Dedifferentiated amniotic fluid mesenchymal stem cell (primary cell): Measurements from ENCODE around the gene BCAN.
A peak's percentile ranks its signal among the peaks of the same experiment; 100 is the strongest.

Source experiments
- DNase-seq: peaks from one replicate; pipeline ENCODE4 v3.0.0-alpha.2; 2016; ENCODE audit errors: extremely low spot score

BCAN gene

GRCh38 chr1:156696755-156697154, 54.8 kb downstream of the BCAN start:
- no peak for DNase-seq

- no peak for DNase-seq
These were observed 55.6 kb downstream of the BCAN start for GRCh38 chr1:156697481-156697880.

- no peak for DNase-seq
These were observed 57.1 kb downstream of the BCAN start for GRCh38 chr1:156698995-156699394.

- no peak for DNase-seq
These were observed 59.0 kb downstream of the BCAN start for GRCh38 chr1:156700736-156701531.

GRCh38 chr1:156703336-156703735, 61.4 kb downstream of the BCAN start:
- DNase-seq = no peak

GRCh38 chr1:156703741-156704140, 61.8 kb downstream of the BCAN start:
- no peak for DNase-seq

GRCh38 chr1:156704166-156704711, 62.3 kb downstream of the BCAN start:
- no peak for DNase-seq

GRCh38 chr1:156704930-156705320, 63.0 kb downstream of the BCAN start:
- DNase-seq = peak; percentile 38

GRCh38 chr1:156705321-156705917, 63.5 kb downstream of the BCAN start, which contains the start of gene CRABP2:
TSS of gene CRABP2 (minus strand) at chr1:156705583. CDS start at chr1:156705446, 137 bp downstream.
- DNase-seq = no peak

- peak; percentile 45 for DNase-seq
These were observed 64.2 kb downstream of the BCAN start for GRCh38 chr1:156705918-156706656.

- peak; percentile 52 for DNase-seq
These were observed 64.9 kb downstream of the BCAN start for GRCh38 chr1:156706657-156707416.

- peak; percentile 75 for DNase-seq
These were observed 65.7 kb downstream of the BCAN start for GRCh38 chr1:156707417-156708217.

- DNase-seq = no peak
These were observed 66.3 kb downstream of the BCAN start for GRCh38 chr1:156708218-156708661.

GRCh38 chr1:156709031-156709430, 67.1 kb downstream of the BCAN start:
- no peak for DNase-seq
